Stimulated activated CD4-positive, alpha-beta T cell treated with anti-CD3 and anti-CD28 coated beads, Interleukin-1b, Interleukin-23, amount 100 ng/mL, for 1 hour (primary cell): ENCODE data around the gene CHST10.
"Not testable (repeated sequence)": the region's sequence is repeated elsewhere in the genome, so short reads cannot be mapped to it uniquely, and the experiment has no call there.

Experiments
- DNase-seq, 2 donors: peaks; one replicate each; pipeline ENCODE4 v3.0.0-alpha.2; 2020; ENCODE audit warnings: low read depth in 2 of 2

CHST10 gene

GRCh38 chr2:100393362-100393761 lies 24.1 kb downstream of the CHST10 start:
- DNase-seq, result no peak

- no peak for DNase-seq
These were observed 24.8 kb downstream of the CHST10 start for GRCh38 chr2:100392715-100393114.

- DNase-seq, result no peak
These were observed 25.5 kb downstream of the CHST10 start for GRCh38 chr2:100391735-100392515.

GRCh38 chr2:100390001-100390940 lies 27.2 kb downstream of the CHST10 start:
- no peak for DNase-seq

- no peak for DNase-seq
These were observed 28.8 kb downstream of the CHST10 start for GRCh38 chr2:100388703-100389102.

- no peak for DNase-seq
These were observed 33.5 kb downstream of the CHST10 start for GRCh38 chr2:100383954-100384353.

GRCh38 chr2:100383306-100383705 lies 34.2 kb downstream of the CHST10 start:
- DNase-seq, result no peak

GRCh38 chr2:100381240-100381639 lies 36.2 kb downstream of the CHST10 start:
- DNase-seq, result peak; percentile 34 to 62

- DNase-seq, result no peak
These were observed 36.8 kb downstream of the CHST10 start for GRCh38 chr2:100380681-100381080.

- no peak for DNase-seq
These were observed 40.6 kb downstream of the CHST10 start for GRCh38 chr2:100376836-100377235.

GRCh38 chr2:100367163-100367562 lies 50.3 kb downstream of the CHST10 start:
- no peak for DNase-seq

GRCh38 chr2:100365434-100365833 lies 52.0 kb downstream of the CHST10 start:
- DNase-seq, result no peak

GRCh38 chr2:100362269-100362668 lies 55.2 kb downstream of the CHST10 start:
- DNase-seq, result not testable (repeated sequence)

- DNase-seq, result no peak
These were observed 57.9 kb downstream of the CHST10 start for GRCh38 chr2:100359576-100359975.

- no peak for DNase-seq
These were observed 58.9 kb downstream of the CHST10 start for GRCh38 chr2:100358554-100358953.

GRCh38 chr2:100352521-100352920 lies 64.9 kb downstream of the CHST10 start:
- DNase-seq, result no peak

- DNase-seq, result no peak
These were observed 66.7 kb downstream of the CHST10 start for GRCh38 chr2:100350661-100351185.

GRCh38 chr2:100345144-100345543 lies 72.3 kb downstream of the CHST10 start:
- DNase-seq, result not testable (repeated sequence)

GRCh38 chr2:100344433-100344832 lies 73.0 kb downstream of the CHST10 start:
- DNase-seq, result no peak

GRCh38 chr2:100342466-100342865 lies 75.0 kb downstream of the CHST10 start:
- DNase-seq, result not testable (repeated sequence)
